Stimulated activated CD4-positive, alpha-beta T cell treated with anti-CD3 and anti-CD28 coated beads, Interleukin-4, amount 100 ng/mL, for 1 hour (primary cell): ENCODE results near the gene MINAR2.

Source experiments
- DNase-seq: peaks from one replicate; pipeline ENCODE4 v3.0.0-alpha.2; 2020

MINAR2 gene, protein sequence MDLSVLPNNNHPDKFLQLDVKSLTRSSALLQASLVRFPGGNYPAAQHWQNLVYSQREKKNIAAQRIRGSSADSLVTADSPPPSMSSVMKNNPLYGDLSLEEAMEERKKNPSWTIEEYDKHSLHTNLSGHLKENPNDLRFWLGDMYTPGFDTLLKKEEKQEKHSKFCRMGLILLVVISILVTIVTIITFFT

DNA sequence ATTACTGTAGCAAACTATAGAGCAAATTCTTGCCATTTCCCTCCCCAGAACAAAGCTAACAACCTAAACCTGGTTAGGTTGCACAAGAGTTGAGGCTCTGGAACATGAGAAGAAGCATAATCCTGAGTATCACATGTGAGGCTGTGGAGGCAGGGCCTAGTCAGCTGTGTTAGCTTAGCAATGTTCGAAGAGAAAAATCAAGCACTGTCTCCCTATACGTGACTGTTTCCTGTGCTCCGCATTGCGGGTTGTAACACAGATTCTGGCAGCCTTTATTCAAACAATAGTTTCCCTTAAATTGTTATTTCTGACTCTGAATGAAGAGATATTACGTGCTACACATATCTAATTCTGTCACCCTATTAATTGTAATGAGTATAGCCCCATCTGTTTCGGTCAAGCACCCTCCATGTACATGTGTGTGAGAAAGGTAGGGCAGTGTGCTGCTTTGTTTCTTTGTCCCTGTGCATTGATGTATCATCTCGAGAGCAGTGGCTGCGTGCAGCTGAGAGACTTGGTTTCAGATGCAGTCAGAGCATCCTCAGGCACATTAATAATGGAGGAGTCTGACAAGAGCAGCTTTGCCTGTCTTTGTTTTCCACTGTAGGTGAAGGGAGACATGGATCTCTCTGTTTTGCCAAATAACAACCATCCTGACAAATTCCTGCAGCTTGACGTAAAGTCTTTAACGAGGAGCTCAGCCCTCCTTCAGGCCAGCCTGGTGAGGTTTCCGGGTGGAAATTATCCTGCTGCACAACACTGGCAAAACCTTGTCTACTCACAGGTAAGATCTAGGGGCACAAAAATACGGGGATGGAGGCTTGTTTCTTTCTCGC lies at the start of gene MINAR2:
Gene MINAR2 (plus strand): TSS at position 523 of the 836 bp plus-strand sequence. CDS start 97 bp downstream, at position 620.
- no peak for DNase-seq

DNA sequence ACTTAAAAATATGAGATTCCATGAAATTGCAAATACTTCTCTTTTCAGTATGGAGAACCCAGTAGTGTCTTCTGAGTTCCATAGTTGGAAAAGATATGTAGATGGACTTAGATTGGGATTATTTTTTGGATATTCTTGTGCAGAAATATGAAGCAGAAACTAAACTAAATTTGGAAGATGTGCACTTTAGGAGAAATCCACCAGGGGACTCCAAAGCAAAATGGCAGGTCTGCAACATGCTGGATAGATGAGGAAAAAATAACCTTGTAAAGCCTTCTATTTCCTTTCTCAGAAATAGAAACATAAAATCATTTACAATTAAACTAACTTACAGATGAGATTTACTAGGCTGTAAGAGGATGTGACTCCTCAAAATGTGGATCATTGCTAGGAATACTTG lies 49.2 kb upstream of the MINAR2 start:
- no peak for DNase-seq

DNA sequence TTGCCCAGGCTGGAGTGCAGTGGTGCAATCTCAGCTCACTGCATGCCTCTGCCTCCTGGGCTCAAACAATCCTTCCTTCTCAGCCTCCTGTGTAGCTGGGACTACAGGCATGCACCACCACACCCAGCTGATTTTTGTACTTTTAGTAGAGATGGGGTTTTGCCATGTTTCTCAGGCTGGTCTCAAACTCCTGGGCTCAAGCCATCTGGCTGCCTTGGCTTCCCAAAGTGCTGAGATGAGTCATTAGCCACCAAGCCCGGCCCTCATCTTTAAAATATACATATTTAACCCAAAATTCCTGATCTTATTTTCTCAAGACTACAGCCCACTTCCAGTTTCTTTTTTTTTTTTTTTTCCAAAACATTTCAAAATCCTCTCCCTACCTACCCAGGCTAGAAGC lies 31.7 kb upstream of the MINAR2 start:
- no peak for DNase-seq

DNA sequence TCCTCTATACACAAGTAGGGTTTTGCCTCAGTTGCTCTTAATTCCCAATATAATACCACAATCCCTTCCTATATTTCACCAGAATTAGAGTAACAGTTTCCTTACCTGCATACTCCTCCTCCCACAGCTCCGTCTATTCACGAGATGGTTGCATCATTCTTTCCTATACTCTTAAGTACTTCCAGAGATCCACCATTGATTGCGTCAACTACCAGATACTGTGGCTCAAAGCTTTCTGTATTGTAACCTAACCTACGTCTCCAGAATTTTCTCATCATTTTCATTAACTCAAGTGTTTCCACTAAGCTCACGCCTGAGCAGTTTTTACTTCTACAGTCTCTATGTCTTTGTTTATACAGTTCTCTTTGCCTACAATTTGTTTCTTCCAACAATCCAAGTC lies 31.2 kb upstream of the MINAR2 start:
- DNase-seq = no peak

DNA sequence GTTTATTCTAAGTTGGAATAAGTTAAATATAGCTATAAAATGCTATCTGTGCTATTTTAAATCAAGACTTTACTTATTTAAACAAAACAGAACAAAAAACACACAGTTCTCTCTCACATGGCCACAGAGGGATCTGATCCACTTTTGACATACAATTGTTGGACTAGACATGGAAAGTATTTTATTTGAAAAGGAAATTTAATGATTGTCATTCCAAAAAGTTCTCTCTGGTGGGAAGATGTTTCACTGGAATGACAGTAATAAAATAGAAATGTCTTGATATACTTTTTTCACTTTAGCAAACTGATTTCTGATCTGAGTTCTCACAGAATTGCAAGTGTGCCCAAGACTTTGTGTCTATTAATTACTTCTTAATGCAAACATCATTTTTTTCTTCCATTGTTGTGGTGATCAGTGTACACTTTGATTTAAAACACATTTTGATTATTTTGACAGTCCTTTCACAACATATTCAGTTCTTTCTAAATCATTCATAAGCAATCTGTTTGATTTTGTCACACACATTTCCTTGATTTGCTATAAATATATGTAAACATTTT lies 30.1 kb upstream of the MINAR2 start:
- no peak for DNase-seq

DNA sequence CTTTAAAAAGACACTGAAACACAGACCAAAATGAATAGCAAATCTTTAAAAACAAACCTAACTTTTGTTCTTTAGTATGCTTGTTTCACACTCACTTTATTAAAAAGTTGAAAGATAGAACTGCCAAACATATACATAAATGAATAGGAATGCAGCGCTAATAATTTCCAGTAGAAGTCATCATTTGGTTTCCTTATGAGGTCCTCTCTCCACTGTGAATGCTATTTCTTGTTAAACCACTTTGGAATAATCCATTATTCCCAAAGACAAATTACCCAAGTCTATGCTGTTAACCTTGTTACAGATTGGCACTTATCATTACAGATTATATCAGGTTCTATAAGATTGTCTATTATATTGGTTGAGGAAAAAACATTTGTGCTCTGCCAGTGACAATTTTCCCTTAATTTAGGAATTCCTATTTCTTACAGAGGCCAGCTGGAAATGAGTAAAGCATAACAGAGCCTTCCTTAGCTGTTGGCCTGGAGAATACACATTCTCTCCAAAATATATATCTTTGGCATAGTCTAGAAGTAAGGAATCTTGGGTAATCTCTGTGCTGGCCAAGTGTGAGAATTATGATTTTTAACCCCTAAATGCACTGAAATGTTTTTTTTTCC lies 29.3 kb upstream of the MINAR2 start:
- DNase-seq = no peak

DNA sequence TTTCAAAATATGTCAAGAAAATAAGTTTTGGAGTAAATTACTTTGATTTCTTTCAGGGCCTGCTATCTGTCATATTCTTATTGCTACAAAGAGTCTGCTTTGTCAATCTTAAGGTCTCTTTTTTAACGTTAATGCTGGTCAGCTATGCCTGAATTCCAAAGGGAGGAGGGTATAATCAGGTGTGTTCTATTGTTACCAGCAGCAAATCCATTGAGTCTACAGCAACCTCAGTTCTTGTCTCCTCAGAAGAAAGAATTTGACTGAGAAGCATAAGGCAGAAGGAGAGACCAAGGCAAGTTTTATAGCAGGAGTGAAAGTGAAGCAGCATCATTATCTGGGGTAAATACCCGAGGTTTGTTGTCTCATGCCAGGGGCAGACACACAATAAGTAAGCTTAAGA lies 23.7 kb upstream of the MINAR2 start:
- DNase-seq = no peak

DNA sequence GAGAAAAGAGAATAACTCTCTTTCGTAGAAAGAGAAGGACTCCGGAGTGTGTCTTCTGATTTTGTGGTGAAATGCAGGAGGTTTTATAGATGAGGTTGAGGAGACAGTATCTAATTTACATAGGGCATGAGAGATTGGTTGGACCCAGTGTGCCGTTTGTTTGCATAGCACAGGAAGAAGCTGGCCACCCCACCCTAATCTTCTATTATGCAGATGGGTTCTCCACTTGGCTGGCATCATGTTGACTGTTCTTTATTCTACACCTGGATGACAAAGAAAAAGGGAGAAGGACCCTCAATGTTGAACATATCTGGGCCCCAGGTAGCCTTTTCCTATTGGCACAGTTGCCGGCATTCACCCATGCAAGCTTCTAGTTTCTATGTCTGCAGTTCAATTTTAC lies 23.2 kb upstream of the MINAR2 start:
- no peak for DNase-seq

DNA sequence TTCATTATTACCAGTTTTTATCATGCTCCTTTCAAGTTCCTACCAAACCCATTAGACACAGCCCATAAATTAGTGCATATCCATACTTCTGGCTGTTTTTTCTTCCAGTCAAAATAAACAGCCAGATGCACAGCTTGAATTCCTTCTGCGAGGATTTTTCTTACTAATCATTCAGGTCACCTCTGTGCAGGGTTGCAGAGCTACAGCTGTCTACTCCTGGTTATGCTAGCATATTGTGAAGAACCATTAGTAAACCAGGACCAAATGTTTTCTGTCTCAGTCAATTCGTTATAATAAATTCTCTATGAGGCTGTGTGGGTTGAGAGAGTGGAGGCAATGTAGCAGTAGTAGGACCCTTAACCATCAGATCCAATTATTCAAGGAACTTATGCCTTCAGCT lies 8.1 kb upstream of the MINAR2 start:
- no peak for DNase-seq

DNA sequence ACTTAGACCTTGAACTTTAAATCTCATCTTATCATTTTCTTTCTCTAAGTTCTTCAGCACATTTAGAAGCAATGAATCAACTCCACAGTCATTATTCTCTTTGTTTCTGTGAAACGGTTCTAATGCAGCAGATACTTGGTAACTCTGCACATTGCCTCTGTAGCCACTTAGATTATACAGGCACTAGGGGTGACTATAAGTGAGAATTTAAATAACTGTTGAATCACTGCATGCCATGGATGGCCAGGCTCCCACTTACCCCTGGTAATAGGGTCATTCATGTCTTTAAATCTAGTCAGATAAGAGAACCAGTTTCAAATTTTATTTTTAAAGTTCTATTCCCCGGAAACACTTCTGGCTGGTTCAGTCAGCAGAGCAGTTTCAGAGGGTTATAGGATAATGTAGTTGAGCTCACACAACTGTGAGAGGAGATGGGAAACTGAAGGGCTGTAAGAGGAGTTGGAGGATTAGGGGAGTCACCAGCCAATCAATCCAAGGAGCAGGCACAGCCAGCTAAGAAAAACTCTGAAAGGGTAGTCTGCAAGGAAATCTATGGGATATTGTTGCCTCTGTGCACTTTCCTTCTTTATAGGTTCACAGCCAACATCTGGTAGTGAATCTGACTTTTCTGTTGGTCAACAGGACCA lies 4.2 kb upstream of the MINAR2 start:
- no peak for DNase-seq

DNA sequence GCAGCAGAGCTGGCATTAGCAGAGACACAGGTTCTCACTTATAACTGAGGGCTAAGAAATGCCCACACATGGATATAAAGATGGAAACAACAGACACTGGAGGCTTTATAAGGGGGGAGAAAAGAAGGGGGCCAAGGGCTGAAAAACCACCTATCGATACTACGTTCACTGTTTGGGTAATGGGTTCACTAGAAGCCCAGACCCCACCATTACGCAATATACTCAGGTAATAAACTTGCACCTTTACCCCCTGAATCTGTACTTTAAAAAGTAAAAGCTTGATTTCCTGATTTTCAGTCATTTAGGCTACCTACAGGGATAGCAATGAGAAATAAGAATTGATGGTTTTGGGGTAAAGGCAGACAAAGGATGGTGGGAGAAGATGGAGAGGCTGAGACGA lies 1.9 kb upstream of the MINAR2 start:
- no peak for DNase-seq

DNA sequence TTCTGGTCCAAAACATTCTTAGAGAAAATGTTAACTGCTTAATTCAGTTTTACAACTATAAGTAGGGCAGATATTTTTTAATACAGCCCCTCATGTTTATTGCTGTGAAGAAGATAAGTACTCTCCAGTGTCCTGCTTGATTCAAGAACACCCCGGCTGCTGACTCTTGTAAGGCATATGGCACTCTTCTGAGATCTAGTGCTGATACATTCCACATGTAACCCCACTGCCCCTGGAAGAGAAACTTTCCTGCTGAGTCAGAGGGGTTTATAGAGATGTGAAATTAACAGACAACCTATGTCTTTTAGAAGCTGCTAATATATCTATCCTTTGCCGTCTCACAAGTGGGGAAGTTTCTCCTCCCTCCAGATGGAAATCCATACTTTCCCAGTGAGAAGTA lies 1.0 kb upstream of the MINAR2 start:
- DNase-seq = no peak

DNA sequence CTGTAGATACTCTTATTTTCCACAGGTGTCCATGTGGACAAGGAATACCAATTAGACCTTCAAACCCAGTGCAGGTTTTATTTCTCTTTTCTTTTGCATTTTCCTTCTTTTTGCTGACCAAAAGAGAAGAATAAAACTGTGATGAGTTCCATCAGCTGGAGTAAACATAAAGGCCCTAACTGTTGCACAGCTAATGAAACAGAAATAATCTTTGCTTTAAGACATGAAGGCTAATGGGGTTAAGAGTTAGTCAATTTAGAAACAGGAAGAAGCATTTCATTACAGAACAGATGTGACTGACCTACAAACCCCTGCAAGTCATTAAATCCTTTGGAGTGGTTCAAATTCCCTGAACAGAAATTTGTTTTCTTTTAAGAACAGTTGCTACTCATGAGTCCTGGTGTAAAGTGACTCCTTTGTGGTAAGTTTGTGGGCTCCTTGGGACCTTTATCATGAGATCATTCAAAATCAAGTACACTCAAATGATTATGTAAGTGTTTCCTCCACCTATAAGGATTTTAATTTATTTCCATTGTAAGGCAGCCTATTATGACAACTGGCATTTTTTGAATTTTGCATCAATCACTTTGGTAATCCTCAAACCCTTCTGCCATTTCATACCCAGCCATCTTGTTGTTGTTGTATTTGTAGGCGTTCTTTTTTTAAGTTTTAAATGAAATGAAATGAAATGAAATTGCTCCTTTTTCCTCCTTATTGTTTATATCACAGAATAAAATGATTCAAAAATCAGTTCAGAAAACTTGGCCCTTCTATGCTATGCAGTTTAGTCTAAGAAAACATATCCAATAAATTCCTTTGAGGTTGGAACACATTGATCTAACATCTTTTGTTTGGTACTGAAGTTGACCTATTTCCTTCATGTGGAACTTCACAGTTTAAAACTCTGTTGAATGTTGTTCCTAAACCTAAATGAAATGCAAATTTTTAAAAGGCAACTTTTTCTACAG lies 1.3 kb downstream of the MINAR2 start:
- DNase-seq = no peak

DNA sequence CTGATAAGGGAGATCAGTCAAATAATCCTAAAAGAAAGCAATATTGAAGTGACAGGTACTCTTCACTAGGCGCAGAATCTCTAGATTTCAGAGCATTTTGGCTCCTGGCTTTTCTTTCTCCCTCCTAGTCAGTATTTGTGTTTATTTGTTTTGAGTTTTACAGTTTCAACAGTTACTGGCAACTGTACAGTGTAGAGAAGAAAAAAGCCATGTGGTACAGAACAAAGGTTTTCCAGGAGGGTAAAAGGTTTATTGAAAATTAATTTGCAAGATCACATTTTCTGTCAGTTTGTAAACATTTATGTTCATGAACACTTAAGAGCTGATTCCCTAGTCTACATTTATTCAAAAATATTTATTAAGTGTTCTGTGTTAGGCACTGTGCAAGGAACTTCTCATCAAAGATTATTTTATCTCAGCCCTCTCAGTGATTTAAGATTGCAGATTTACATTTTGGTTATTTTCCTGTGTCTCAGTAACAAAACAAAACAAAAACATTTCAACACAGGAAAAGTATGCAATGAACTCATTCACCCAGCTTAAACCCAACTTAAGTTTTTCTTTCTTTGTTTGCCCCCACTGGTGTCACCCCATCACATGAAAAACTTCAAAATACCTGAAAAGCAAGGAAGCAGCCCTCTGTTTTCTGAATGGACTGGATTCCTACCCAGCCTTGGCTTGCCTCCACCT lies 12.9 kb downstream of the MINAR2 start:
- no peak for DNase-seq

DNA sequence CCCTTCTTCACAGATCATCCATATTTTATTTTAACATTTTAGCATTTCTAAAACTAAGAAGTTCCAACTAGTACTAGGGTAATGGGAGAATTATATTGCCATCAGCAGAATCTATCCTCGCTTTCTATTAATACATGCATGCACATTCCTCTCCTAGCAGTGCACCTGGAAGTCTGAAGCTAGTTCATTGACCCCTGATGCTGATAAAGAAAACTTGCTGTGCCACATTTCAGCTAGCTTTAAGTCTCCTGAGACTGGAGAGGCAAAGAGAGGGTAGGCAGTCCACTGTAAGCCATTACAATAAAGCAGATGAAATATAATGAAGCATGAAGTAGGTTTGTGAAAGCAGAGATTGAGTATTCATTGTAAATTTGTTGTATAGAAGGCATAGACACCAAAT lies 15.8 kb downstream of the MINAR2 start:
- no peak for DNase-seq

DNA sequence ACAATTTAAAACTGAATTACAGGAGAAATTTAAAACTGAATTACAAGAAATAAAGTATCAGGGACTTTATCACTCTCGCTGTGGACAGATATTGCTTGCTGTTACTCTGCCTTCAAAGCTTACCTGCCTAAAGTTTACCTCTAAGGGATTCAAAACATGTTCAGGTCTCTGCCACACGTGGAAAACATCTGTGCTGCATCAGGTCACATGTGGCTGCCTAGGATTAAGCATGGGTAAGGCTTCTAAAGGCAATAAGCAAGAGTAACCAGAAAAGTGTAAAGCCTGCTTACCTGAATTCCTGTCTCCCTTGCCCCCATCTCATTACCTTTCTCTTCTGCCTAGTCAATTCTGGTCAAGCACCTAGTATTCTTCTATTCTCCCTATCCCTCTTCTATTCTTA lies 18.9 kb downstream of the MINAR2 start:
- no peak for DNase-seq

DNA sequence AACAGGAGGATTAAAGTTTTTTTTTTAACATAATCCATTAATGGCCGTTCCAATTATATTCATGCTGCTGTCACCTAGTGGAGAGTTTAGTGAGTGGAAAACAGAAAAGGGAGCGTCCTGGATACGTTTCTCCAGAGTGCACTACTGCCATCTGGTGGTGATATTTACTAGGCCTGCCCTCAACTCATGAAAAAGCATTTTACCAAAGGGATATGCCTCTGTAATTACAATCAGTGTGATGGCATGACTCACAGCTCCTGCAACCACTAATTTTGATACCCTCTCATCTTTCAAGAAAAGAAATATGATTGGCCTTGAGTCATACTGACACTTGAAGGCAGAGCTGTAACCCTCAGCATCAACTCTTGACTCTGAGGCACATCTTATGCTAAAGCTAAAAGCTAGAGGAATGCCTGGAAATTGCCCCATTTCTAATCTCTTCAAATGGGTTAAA lies 20.1 kb downstream of the MINAR2 start:
- DNase-seq = peak; percentile 39

DNA sequence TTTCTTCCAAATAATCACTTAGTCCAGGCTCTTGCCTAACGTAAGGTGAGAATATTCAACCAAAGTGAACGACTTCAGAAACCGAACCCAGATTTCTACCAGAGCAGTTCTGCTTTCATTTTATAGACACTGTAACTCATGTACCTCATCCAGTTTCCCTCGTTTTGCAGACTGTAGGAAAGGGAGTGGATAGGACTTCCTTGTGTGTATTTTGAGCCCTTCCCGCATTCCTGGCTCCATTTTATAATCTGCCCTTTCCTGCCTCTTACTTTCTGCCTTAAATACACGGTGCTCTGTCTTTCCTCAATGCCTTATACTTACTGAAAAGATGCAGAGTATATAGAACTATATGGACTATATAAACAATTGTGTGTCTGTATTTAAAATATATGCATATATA lies 20.8 kb downstream of the MINAR2 start:
- no peak for DNase-seq

DNA sequence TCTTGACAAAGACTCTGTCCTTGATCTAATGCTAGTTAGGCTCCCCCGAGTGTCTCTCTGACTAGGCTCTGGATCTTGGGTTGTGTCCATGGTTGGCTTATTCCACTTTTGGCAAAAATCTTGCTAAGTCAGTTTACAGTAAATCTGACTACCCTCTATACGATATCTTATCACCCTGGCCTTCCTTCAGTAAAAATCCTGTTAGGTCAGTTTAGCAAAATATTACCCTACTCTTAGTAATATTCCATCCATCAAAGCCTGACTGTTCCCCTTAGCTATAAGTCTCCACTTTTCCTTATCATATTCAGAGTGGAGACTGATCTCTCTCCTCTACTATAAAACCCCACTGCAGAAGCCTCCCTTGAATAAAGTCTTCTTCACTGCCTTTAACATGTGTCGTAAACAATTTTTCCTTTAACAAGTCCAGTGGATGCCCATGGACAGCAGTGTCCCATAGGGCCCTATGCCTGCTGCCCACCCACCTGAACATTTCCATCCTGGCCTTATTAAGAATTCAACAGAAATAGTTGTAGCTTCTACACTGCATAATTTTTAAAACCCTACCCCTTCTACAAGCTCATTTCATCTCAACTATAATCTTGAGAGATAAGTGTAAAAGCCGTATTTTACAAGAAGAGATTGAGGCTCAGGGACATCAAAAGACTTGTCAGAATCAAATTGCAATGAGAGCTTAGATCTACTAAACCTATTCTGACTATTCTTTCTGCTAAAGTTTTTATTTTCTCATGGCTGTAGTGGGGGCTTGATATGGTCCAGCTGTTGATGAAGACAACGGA lies 22.3 kb downstream of the MINAR2 start:
- DNase-seq = no peak

DNA sequence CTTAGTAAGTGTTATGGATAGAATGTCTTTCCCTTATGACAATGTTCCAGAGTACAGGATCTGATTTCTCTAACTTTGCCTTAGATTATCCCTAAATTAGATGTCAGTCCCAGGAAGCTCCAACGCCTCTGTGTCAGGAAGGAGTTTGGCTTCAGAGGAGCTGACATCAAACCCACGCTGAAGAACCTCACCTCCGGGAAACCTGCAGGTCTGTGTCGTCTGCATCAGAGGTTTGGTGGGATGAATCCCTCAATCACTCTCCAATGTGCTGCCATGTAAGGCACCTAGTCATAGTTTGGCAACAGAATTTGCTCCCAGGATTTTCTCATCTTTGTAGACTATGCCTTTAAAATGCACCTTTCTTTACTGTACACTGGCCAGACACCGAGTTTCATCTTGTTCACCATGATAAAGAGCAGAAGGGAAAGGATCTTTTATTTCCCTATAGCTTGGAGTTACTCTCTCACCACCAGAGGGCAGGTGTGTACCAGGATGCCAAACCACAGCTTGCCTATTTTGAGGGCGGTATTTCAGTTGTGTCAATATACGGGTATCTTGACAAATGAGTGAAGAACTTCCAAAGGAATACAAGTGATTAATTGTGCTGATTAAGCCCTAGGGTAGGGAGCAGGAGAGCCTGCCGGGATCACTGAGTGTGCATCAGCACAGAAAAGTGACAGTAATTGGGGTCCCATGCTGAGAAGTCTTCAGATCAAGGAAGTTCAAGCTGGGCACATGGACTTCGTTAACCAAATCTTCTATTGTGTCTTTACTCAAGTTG lies 23.4 kb downstream of the MINAR2 start:
- peak; percentile 25 for DNase-seq
